HUES6 (cell line): ENCODE measurements around the gene TMEM47.

Source experiments
- H3K27ac ChIP-seq: 2 replicates; pipeline ENCODE4 v1.7.0; 2013; ENCODE audit warnings: low read depth, mild to moderate bottlenecking, low read length, inconsistent platforms
- H3K27me3 ChIP-seq: 2 replicates; pipeline ENCODE4 v1.6.1; 2013; ENCODE audit warnings: low read length; ENCODE audit not compliant: control insufficient read depth, insufficient read depth
- H3K36me3 ChIP-seq: 2 replicates; pipeline ENCODE4 v1.6.1; 2013; ENCODE audit warnings: low read length; ENCODE audit not compliant: control insufficient read depth, insufficient read depth
- H3K4me1 ChIP-seq: 2 replicates; pipeline ENCODE4 v1.6.1; 2013; ENCODE audit warnings: low read length; ENCODE audit not compliant: control insufficient read depth, insufficient read depth
- H3K4me3 ChIP-seq: 2 replicates; pipeline ENCODE4 v1.5.1; 2013; ENCODE audit warnings: low read depth, low read length
- H3K9ac ChIP-seq: one replicate; pipeline ENCODE4 v1.6.1; 2013; ENCODE audit warnings: mild to moderate bottlenecking, low read length
- H3K9me3 ChIP-seq: 2 replicates; pipeline ENCODE4 v1.6.1; 2013; ENCODE audit warnings: low read depth, low read length; ENCODE audit not compliant: control insufficient read depth, insufficient read depth

The TMEM47 gene

GRCh38 chrX:34656842-34657725 is at the start of gene TMEM47:
TSS of gene TMEM47 (minus strand) at chrX:34657285. CDS start at chrX:34657029, 256 bp downstream.
- H3K4me3 ChIP-seq, result peak within 1 kb of the TSS; percentile 87
- H3K27me3 ChIP-seq, result peaks cover 18% of the 10 kb centered on the region
- H3K4me1 ChIP-seq, result peaks cover 29% of the 10 kb centered on the region
- no peak within 1 kb of the TSS for H3K27ac ChIP-seq
- H3K36me3 ChIP-seq, result no peaks in the 10 kb centered on the region
- 0 out of 2 replicates have a peak, but pooled peaks cover 3% of the 10 kb centered on the region for H3K9me3 ChIP-seq
- peak within 1 kb of the TSS; percentile 74 for H3K9ac ChIP-seq

DNA sequence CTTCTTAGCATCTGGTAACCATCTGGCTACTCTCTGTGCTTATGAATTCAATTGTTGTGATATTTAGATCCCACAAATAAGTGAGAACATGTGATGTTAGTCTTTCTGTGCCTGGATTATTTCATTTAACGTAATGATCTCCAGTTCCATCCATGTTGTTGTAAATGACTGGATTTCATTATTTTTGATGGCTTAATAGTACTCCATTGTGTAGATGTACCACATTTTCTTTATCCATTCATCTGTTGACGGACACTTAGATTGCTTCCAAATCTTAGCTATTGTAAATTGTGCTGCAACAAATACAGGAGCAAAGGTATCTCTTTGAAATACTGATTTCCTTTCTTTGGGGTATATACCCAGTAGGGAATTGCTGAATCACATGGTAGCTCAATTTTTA is 30.0 kb upstream of the TMEM47 start:
- H3K4me1 ChIP-seq, result no peaks in the 10 kb centered on the region
- no peak overlapping the region for H3K9ac ChIP-seq
- no peak overlapping the region for H3K4me3 ChIP-seq
- no peaks in the 10 kb centered on the region for H3K27me3 ChIP-seq
- no peak overlapping the region for H3K27ac ChIP-seq
- no peaks in the 10 kb centered on the region for H3K36me3 ChIP-seq
- H3K9me3 ChIP-seq, result peaks cover 9% of the 10 kb centered on the region; the same call in 1 of the 2 replicates

- Histone ChIP-seq H3K27me3 (peaks cover 18% of the 10 kb centered on the region), H3K36me3 (no peaks in the 10 kb centered on the region), H3K9ac (no peak overlapping the region), H3K27ac (no peak overlapping the region), H3K4me3 (no peak overlapping the region), H3K9me3 (0 out of 2 replicates have a peak, but pooled peaks cover 3% of the 10 kb centered on the region), H3K4me1 (peaks cover 4% of the 10 kb centered on the region; the same call in 1 of the 2 replicates)
These were observed 2.5 kb upstream of the TMEM47 start for GRCh38 chrX:34659575-34659974.

DNA sequence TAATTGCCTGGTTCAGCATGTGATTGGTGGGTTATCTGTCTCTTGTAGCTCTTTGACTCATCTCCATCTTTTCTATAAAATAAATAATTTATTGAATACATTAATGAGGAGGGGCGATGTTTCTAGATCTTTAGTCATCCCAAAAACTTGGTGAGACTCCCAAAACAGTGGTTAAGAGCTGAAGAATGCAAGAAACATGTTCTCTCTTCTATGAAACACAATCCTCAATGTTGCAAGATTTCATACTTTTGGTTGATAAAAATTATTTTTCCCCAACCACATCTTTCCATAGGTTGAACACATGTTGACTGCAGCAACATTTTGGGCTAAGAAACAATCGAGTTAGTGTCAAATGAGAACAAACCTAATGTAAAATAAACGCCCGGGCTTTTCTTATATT is 1.2 kb upstream of the TMEM47 start:
- Histone ChIP-seq H3K4me3 (peak overlapping the region; percentile 87), H3K4me1 (peaks cover 16% of the 10 kb centered on the region)

GRCh38 chrX:34657726-34658070 is 613 bp upstream of the TMEM47 start:
- Histone ChIP-seq H3K4me1 (peaks cover 23% of the 10 kb centered on the region), H3K9ac (peak overlapping the region; percentile 58), H3K27ac (no peak overlapping the region), H3K4me3 (peak overlapping the region; percentile 87), H3K27me3 (peaks cover 18% of the 10 kb centered on the region), H3K9me3 (0 out of 2 replicates have a peak, but pooled peaks cover 3% of the 10 kb centered on the region), H3K36me3 (no peaks in the 10 kb centered on the region)

More for the DNA sequence above, 1.2 kb upstream of the TMEM47 start:
- Histone ChIP-seq H3K36me3 (no peaks in the 10 kb centered on the region), H3K9ac (no peak overlapping the region), H3K9me3 (0 out of 2 replicates have a peak, but pooled peaks cover 3% of the 10 kb centered on the region), H3K27ac (no peak overlapping the region), H3K27me3 (peaks cover 18% of the 10 kb centered on the region)

DNA sequence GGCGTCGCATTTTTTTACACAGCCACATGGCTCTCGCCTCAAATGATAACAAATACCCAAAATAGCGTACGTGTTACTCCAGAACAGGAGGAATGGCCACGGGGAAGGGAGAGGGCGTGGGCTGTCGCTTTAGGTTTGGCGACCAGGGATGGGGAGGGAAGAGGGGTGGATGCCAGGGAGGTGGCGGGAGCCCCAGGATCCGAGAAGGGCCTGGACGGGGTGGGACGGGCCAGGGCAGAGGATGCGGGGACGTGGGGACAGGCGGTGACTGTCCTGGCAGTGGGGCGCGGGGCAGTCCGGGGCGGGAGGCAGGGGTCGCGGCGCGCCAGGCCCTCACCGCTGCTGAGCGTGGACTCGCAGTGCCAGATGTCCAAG is 631 bp downstream of the TMEM47 start:
- H3K4me1 ChIP-seq, result peaks cover 30% of the 10 kb centered on the region
- 0 out of 2 replicates have a peak, but pooled peaks cover 3% of the 10 kb centered on the region for H3K9me3 ChIP-seq
- no peak overlapping the region for H3K27ac ChIP-seq
- peak overlapping the region; percentile 74 for H3K9ac ChIP-seq
- H3K36me3 ChIP-seq, result no peaks in the 10 kb centered on the region
- H3K27me3 ChIP-seq, result peaks cover 18% of the 10 kb centered on the region
- peak overlapping the region; percentile 87 for H3K4me3 ChIP-seq

- no peaks in the 10 kb centered on the region for H3K36me3 ChIP-seq
- 0 out of 2 replicates have a peak, but pooled peaks cover 3% of the 10 kb centered on the region for H3K9me3 ChIP-seq
- H3K27me3 ChIP-seq, result peaks cover 18% of the 10 kb centered on the region
- H3K4me3 ChIP-seq, result peak overlapping the region; percentile 87
- peaks cover 36% of the 10 kb centered on the region for H3K4me1 ChIP-seq
- H3K9ac ChIP-seq, result peak overlapping the region; percentile 74
- no peak overlapping the region for H3K27ac ChIP-seq
These were observed 1.3 kb downstream of the TMEM47 start for GRCh38 chrX:34655501-34656455.

DNA sequence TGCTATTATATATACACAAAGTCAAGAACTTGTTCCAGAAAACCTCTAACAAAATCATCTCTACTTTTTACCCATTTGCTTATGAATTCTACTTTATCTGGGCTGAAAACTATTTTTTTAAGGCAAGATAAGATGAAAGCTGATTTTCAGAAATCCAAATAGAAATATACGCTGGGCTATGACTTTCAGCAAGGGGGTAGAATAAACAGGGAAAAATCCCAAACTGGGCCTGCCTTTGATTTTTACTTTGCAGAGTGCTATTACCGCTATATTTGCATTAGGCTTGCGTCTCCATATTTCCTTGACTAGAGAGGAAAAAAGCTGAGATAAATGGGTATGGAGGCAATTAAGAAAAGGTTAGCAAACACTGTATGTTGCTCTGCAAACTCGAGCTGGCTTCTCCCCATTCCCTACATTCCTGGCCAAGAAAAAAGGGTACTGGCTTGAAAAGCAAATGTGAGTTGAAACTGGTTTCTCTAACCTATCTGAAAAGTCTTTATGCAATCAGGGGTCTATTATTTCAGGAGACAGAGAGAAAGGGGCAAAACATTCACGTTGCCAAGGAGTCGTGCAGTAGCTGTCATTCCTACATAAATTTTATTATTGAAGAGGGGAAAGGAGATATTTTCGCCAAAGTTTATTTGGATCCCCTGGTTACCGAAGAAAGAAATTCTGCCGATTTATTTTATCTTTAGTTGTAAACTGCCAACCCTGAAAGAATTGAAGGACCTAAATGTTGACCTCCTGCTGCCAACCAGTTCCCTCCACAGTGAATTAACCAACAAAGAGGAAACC is 2.2 kb downstream of the TMEM47 start:
- no peaks in the 10 kb centered on the region for H3K36me3 ChIP-seq
- H3K27me3 ChIP-seq, result peaks cover 18% of the 10 kb centered on the region
- peak overlapping the region; percentile 87 for H3K4me3 ChIP-seq
- H3K9me3 ChIP-seq, result 0 out of 2 replicates have a peak, but pooled peaks cover under 1% of the 10 kb centered on the region
- peak overlapping the region; percentile 52 for H3K27ac ChIP-seq
- peak overlapping the region; percentile 47 for H3K9ac ChIP-seq
- H3K4me1 ChIP-seq, result peaks cover 36% of the 10 kb centered on the region

DNA sequence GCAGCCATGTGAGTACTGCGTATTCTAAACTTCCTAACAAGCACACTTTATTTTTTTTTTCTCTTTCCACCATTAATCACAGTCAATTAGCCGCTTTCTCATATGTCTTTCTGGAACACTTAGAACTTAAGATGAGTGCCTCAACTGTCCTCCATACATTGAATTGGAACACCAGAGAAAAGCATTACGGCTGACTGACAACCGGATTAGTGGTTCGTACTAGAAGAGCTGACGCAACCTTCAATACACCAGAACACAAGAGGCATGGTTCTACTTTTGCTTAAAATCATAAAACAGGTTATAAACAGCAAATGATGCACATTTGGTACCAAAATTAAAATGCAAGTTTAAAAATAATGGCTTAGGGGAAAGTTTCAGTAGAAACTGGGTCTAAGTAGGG is 3.3 kb downstream of the TMEM47 start:
- H3K9ac ChIP-seq, result peak overlapping the region; percentile 47
- peaks cover 18% of the 10 kb centered on the region for H3K27me3 ChIP-seq
- peak overlapping the region; percentile 52 for H3K27ac ChIP-seq
- peaks cover 7% of the 10 kb centered on the region; the same call in 1 of the 2 replicates for H3K9me3 ChIP-seq
- peaks cover 4% of the 10 kb centered on the region; the same call in 1 of the 2 replicates for H3K36me3 ChIP-seq
- peaks cover 36% of the 10 kb centered on the region for H3K4me1 ChIP-seq
- peak overlapping the region; percentile 87 for H3K4me3 ChIP-seq

DNA sequence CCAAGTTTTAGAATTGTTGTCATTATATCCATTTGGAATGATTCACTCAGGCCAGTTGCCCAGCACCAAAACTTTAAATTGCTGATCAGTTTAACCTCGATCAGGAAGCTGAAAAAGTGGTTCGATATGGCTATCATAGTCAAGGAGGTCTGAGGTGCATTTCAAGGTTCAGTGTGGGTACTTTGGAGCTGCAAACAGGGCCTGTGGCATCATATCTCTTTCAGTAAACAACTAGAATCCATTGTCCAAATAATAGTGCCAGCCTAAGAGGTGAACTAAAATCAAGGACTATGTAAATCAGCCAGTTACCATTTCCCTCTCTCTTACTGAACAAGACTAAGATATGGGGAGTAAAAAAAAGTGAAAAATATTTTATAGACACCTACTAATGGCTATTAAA is 14.2 kb downstream of the TMEM47 start:
- Histone ChIP-seq H3K27ac (no peak overlapping the region), H3K9ac (no peak overlapping the region), H3K27me3 (no peaks in the 10 kb centered on the region), H3K36me3 (peaks cover 3% of the 10 kb centered on the region; the same call in 1 of the 2 replicates), H3K4me3 (no peak overlapping the region), H3K9me3 (no peaks in the 10 kb centered on the region), H3K4me1 (no peaks in the 10 kb centered on the region; the same call in 1 of the 2 replicates)
